GM21576 (cell line): ENCODE results near the gene OTOS.

Source experiments
- ATAC-seq: cut with Tn5 transposase; IDR thresholded peaks from one replicate; pipeline ENCODE4 v1.9.1; 2021; ENCODE audit warnings: mild to moderate bottlenecking, moderate library complexity; ENCODE audit not compliant: unreplicated experiment

Gene OTOS

DNA sequence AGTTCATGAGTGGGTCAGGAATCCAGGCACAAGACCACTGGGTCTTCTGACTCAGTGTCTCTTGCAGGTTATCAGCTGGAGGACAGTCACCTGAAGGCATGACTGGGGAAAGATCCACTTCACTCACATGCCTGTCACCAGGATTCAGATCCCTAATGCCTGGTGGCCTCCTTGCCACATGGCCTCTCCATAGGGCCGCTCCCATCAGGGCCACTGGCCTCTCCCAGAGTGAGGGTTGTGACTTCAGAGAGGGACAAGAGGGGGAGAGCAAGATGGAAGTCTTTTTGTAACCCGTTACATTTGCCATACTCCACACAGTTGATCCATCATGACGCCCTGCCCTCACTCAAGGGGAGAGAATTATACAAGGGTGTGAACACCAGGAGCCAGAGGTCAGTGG, 13.0 kb upstream of the OTOS start:
- ATAC-seq: no peak

DNA sequence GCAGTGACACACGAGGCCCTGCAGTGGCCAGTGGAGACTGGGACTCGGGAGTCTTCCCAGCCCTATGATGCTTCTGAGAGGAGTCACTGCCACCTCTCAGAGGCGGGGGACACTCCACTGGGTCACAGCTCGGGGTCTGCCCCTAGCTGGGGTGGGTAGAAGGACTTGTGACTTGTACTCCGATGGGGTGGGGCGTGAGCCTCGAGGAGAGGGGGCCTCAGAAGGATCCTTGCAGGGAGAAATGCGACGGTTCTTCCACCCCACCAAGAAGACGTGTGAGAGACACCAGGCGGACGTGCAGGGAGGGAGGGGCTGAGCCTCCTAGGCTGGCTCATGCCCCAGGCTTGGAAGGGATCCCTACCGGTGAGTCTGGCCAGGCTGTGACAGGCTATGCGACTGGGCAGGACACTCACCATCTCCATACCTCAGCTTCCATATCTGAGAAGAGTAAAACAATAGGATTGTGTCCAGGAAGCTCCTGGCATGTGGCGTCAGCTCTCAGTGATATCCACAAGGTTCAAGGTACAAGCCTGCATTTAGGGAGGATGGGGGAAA, 11.1 kb upstream of the OTOS start:
- ATAC-seq: no peak

DNA sequence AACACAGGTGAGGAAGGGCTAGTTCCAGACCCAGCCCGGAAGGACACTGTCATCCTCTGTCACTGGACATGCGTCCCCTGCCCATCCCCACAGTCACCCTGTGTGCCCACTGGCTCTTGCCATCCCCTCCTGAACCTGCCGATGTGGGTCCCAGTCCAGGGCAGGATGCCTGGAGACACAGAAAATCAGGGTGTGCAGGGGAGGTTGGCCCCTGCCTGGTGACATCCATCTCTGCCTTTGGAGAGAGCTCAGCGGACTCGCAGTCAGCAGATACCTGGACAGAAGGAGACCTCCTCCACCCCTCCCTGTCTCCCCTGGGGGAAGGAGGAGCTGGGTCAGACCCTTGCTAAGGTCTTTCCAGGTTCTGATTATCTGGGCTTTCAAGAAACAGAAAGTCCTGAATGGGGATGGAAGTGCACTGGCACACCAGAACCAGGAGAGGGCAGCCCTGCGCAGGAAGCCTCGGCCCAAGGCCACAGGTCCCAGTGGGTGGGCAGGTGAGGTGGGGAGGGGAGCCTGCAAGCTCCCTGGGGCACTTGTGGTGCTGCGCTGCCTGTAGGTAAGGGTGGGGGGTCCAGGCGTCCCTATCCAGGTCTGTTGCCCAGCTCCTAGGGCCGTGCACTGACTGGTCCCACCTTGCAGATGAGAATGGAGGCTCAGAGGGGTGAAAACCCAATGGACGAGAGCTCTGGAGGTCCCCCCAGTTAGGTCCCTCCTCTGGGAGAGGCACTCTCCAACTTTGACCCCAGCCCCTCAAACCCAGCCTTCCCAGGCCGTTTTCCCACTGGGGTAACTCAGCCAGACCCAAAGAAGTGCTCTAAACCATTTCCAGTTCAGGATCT, 9.7 kb upstream of the OTOS start:
- no peak for ATAC-seq

DNA sequence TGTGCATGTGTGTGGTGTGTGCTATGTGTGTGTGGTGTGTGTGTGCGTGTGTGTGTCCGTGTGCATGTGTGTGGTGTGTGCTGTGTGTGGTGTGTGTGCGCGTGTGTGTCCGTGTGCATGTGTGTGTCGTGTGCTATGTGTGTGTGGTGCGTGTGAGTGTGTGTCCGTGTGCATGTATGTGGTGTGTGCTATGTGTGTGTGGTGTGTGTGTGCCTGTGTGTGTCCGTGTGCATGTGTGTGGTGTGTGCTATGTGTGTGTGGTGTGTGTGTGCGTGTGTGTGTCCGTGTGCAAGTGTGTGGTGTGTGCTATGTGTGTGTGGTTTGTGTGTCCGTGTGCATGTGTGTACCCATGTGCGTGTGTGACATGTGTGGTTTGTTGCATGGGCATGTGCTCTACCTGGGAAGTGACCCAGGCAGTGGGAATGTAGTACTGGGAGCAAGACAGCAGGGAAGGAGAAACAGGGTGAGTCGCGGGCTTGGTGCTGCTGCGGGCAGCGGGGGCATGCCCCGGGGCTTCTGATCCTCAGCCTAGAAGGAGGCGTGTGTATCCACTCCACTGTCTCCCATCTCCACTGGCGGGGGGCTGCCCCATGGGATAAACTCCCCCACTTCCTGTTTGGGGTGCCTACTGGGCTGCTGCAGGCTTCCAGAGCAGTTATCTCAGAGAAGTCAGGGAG, 7.6 kb upstream of the OTOS start:
- no peak for ATAC-seq

DNA sequence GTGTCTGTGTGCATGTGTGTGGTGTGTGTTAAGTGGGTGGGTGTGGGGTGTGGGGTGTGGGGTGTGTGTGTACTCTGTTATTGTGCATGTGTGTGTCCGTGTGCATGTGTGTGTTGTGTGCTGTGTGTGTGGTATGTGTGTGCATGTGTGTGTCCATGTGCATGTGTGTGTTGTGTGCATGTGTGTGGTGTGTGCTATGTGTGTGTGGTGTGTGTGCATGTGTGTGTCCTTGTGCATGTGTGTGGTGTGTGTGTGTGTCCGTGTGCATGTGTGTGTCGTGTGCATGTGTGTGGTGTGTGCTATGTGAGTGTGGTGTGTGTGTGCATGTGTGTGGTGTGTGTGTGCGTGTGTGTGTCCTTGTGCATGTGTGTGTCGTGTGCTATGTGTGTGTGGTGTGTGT, 6.9 kb upstream of the OTOS start:
- no peak for ATAC-seq

DNA sequence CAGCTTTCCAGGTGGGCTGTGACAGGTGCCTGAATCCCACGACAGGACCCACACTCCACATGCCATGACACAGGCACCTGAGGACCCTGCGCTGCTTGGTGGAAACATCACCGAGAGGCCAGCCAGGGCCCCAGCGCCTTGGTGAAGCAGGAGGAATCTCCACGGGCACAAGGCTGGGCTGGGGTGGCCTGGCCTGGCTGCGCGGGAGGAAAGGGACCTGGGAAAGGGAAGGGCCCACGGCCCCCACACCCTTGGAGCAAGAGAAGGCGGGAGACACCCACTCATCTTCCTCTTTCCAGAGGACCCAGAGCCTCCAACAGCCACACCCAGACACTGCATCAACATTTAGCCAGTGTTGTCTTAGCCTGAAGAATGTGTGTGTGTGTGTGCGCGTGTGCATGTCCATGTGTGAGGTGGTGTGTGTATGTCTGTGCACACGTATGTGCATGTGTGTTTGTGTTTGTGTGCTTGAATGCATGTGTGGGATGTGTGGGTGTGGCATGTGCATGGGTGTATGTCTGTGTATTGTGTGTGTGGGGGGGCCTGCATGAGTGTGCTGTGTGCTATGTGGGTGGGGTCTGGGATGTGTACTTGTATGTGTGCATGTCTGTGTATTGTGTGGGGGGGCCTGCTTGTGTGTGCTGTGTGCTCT, 6.3 kb upstream of the OTOS start:
- no peak for ATAC-seq

DNA sequence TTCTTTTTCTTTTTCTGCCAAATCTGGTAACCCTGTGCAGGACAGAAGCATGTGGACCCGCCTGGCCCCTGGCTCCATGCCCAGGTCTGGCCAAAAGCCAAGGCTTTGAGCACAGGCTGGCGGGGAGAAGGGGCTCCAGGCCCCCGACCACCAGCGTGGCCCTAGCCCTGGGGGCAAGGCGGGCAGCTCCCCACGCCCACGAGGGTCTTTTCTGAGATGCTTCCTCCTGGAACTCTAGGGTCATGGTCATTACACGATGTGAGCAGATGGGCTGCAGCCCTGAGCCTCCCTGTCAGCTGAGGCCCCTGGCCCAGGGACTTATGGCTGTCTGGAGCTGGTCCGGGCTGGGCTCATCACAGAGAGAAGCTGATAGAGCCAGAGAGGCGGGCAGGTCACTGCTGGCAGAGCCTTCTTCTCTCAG, 5.7 kb upstream of the OTOS start:
- no peak for ATAC-seq

DNA sequence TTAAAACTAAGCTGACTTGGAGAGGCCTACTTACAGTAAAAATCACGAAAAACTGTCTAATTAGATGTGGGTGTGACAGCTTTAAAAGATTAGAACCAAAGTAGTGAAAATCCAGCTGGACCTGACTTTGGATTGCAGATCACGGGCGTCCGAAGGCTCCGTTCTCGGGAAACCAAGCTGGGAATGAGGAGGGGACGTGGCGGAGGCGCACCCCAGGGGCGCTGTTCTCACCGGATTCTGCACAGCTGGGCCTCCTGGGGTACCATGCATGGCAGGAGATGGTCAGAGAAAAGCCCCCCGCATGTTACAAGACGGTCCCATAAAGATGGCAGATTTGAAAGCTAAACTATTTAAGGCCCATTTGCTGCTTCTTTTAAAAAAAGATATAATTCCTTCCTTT, 5.0 kb upstream of the OTOS start:
- ATAC-seq: no peak

DNA sequence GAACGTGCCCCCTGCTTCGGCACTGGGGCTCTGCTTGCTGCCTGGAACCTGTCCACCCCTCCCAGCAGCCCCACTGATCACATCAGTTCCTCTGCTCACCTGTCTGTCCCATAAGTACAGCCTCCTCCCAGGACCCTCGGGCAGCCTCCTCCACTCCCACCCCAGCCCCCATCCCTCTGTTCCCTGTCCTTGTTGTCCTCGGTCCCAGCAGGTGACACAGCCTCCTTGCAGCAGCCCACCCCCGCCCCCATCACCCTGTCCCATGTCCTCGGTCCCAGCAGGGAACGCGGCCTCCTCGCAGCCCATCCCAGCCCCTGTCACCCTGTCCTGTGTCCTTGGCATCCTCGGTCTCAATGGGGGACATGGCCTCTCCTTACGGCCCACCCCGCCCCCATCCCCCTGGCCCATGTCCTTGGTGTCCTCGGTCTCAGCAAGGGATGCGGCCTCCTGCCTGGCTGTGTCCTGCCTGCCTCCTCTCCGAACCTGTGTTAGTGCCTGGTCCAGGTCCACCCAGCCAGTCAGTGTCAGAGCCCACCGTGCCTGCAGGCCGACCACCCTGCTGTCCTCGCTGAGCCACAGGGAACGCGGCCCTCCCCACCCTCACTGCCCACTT, 4.3 kb upstream of the OTOS start:
- ATAC-seq: no peak

DNA sequence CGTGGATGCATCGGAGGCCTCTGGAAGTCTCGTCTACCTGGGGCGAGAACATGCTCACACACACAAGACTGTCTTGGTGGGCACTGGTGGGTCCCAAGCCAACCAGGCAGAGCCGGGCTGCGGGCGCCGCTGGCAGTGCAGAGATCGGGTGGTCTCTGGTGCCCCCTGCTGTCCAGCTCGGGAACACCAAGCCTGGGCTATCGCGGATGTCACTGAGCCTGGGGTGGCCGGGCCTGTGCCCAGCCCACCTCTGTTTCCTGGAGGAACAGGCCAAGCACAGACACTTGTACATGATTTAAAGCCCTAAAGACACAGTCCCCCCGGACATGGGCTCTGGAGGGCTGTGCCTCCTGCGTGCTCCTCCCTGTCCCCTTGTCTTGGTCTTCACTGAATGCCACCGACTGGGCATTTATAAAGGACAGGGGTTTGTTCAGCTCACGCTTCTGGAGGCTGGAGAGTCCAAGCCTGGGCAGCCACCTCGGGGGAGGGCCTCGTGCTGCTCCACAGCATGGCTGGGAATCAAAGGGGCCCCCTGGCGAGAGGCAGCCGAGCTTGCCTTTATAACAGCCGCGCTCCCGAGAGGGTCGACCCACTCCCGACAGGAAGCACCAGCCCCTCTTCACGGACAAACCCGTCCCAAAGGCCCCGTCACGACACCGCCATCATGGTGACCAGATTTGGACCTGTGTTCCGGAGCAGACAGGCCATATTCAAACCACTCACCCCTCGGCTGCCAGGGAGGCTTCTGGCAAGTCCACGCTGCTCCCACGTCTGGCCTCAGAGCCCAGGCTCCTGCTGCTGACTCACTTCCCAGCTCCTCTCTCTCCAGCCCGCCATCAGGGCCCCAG, 3.6 kb upstream of the OTOS start:
- ATAC-seq: peak; percentile 46

DNA sequence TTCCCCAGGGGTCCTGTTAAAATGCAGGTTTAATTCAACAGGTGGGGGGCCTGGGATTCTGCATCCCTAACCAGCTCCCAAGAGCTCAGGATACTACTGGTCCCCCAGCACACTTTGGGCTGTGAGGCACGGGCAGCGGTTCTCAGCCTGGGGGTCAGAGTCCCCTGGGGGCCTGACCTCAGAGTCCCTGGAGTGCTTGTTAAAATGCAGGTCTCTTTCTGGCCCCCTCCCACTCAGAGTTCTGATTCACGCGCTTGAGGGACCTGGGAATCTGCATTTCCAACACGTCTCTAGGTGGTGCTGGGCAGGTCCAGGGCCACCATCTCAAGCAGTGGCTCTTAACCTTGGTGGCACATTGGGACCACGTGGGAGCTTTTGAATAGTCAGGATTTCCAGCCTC, 2.8 kb upstream of the OTOS start:
- no peak for ATAC-seq

DNA sequence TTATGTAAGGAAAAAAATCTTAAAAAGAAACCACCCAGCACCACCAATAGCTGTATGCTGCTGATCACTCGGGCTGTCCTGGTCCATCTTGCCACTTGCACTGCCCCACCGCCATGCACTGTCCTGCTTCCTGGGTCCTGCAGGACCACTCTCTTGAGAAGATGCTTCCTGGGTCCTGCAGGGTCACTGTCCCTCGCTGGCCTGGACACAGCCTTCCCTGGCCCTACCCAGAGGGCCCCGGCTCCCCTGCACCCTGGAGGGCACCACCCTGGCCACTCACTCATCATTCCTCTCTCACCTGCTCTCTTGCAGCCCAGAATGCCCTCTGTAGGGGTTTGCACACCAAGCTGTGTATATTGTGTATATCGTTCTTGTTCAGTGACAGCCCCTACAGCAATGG, 2.4 kb upstream of the OTOS start:
- no peak for ATAC-seq

DNA sequence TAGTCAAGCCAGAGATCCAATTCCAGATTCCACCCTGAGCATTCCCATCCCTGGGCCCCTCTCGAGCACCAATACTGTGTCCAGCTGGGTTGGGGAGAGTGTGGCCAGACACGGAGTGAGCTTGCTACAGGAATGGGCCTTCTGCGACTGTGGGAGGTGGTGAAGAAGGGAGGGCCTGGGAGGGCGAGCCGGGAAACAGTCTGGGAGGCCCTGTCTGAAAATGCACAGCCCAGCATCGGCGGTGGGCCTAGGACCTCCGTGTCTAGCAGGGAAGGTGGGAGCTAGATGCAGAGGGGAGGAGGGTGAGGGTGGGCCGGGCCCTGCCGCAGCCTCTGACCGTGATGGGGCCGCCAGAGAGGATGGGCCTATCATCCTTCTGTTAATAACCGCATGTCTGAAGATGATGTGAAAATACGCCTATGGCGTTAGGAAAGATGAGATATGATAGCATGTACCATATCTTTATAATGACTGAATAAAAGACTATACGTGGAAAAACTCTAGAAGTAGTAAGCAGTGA, 1.9 kb upstream of the OTOS start:
- no peak for ATAC-seq

DNA sequence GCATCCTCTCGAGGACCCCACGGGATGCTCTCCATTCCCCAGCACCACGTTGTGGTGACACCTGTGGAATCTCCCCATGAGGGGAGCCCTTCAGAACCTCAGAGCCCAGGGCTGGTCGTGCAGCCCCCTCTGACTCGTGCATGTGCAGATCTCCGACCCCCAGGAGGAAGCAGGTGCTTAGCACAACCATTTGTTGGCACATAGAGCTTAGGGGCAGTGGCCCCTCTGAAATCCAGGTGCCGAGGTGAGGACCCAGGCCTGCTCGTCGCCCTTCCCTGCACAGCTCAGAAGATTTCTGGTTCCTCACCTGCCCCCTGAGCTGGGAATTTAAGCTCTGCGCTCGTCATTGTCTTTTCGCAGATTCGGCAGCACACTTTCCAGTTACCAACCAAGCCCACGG, 1.3 kb upstream of the OTOS start:
- ATAC-seq: no peak

DNA sequence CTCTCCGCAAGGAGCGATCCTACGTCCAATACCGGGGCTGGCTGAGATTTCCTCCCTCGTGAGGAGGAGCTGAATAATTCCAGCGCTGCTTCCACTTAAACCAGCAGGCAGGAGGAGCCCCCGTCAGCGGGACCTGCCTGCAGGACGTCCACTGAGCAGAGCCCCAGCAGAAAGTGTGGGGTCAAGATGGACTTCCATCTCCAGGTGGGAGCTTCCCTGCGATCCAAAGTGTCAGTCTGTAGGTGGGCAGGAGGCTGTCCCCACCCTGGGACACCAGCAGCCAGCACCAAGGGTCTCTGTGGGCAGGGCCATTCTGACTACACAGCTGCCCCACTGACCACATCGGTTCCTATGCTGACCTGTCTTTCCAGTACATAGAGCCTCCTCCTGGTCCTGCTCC, 462 bp upstream of the OTOS start:
- ATAC-seq: no peak

DNA sequence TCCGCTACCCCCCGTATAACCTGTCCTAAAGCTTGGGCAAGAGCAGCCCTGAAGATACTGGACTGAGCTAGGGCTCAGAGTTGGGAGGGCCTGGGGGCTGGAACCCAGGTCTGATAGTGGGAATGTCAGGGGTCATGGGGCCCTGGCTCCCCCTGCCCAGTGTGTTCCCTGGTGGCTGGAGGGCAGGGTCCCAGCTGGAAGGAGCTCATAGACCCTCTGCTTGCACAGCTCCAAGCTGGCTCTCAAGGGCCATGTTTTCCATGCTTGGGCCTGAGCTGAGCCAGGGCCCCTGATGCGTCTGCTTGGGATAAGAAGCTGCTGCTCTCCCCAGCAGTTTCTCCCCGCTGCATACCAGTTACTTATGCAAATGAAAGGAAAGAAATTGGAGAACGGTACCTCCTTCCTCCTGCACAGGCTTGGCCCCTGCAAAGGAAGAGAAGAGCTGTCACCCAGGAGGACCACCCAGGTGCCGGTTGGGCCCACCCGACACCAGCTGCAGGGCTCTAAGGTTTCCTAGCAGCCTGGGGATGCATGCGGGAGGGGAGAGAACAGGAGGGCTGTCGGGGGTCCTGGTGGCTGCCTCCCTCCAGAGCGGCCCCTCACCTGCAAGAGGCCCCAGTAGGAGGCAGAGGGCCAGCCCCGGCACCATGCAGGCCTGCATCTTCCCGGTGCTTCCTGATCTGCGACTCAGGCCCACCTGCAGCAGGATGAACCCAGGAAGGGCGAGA, 628 bp downstream of the OTOS start:
- no peak for ATAC-seq

DNA sequence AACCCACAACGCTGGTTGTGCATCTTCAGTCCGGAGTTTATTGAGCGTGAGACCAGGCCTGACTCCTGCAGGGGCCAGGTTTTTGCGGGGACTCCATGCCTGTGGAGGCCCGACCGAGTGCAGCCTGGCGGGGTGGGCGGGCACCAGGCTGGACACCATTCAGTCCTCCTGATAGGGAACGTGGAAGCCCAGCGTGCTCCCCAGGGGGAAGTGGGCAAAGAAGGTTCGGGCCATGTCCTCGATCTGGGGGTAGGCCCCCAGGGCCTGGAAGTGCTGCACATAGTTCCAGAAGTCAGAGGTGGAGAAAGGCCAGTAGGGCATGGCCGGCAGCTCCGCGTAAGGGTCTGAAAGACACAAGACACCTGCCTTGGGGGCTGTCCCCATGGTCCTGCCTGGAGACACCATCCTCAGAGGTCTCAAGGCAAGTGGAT, 1.4 kb downstream of the OTOS start:
- ATAC-seq: no peak

DNA sequence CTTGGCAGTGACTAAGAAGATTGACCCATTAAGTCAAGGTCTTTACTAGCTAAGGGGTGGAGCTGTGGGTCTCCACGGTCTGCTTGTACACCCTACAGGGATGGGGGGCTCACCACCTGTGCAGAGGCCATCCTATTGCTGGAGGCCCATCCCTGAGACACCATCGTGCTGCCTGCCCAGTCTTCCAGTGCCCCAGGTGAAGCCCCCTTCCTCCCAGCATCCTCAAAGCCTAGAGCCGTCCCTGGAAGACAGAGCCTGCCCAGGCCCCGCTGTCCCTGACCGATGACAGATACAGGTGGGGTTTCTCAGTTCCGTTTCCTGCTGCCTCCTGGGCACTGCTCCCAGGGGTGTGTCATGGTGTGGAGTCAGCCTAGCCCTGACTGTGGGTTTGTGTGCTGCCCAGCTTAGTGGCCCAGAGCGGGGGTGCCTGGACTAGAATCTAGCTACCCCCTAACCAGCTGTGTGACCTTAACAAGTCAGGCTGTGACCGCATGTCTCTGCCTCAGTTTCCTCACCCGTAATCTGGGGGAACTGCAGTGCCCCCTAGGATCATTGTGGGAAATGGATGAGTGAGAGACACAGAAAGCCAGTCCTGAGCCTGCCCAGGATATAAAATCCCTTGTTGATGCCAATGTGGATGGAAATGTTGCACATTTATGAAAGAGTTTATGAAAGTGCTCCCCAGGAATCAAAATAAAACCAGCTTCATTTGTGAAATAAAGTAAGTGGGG, 2.0 kb downstream of the OTOS start:
- ATAC-seq: no peak
